Endothelial cell of hepatic sinusoid (primary cell): Measurements from ENCODE around the gene CACNB4.
"Not testable (repeated sequence)": the region's sequence is repeated elsewhere in the genome, so short reads cannot be mapped to it uniquely, and the experiment has no call there.

Experiments used
- in situ Hi-C: cut with HindIII; loops from 2 replicates; pipeline ENCODE4 v1.10.0; 2017; ENCODE audit warnings: low sequenced_read_pairs

CACNB4 gene

GRCh38 chr2:152025678-152026287 is 73.1 kb downstream of the CACNB4 start:
- in situ Hi-C loops: no loop called here

- in situ Hi-C loops: no loop called here
These were observed 74.4 kb downstream of the CACNB4 start for GRCh38 chr2:152024477-152024876.

- in situ Hi-C loops: no loop called here
These were observed 76.8 kb downstream of the CACNB4 start for GRCh38 chr2:152022090-152022489.

- in situ Hi-C loops: not testable (repeated sequence)
These were observed 77.8 kb downstream of the CACNB4 start for GRCh38 chr2:152021001-152021400.

- in situ Hi-C loops: no loop called here
These were observed 79.1 kb downstream of the CACNB4 start for GRCh38 chr2:152019732-152020131.

- in situ Hi-C loops: no loop called here
These were observed 82.4 kb downstream of the CACNB4 start for GRCh38 chr2:152016181-152017120.

GRCh38 chr2:152015552-152015951 is 83.3 kb downstream of the CACNB4 start:
- in situ Hi-C loops: no loop called here

- in situ Hi-C loops: no loop called here
These were observed 86.1 kb downstream of the CACNB4 start for GRCh38 chr2:152012697-152013096.

GRCh38 chr2:152011724-152012123 is 87.1 kb downstream of the CACNB4 start:
- in situ Hi-C loops: no loop called here

- in situ Hi-C loops: no loop called here
These were observed 93.2 kb downstream of the CACNB4 start for GRCh38 chr2:152005607-152006006.

GRCh38 chr2:152003283-152003682 is 95.6 kb downstream of the CACNB4 start:
- in situ Hi-C loops: not testable (repeated sequence)

- in situ Hi-C loops: no loop called here
These were observed 99.8 kb downstream of the CACNB4 start for GRCh38 chr2:151999053-151999452.

GRCh38 chr2:151996243-151997003 is 102.4 kb downstream of the CACNB4 start:
- in situ Hi-C loops: no loop called here

GRCh38 chr2:151995161-151995557 is 103.7 kb downstream of the CACNB4 start:
- in situ Hi-C loops: no loop called here

GRCh38 chr2:151994178-151994577 is 104.7 kb downstream of the CACNB4 start:
- in situ Hi-C loops: not testable (repeated sequence)

- in situ Hi-C loops: no loop called here
These were observed 107.8 kb downstream of the CACNB4 start for GRCh38 chr2:151991010-151991409.

- in situ Hi-C loops: no loop called here
These were observed 109.5 kb downstream of the CACNB4 start for GRCh38 chr2:151989378-151989777.

GRCh38 chr2:151987484-151987883 is 111.4 kb downstream of the CACNB4 start:
- in situ Hi-C loops: no loop called here

GRCh38 chr2:151984424-151985083 is 114.3 kb downstream of the CACNB4 start:
- in situ Hi-C loops: no loop called here

GRCh38 chr2:151983221-151983620 is 115.6 kb downstream of the CACNB4 start:
- in situ Hi-C loops: no loop called here

GRCh38 chr2:151981886-151982285 is 117.0 kb downstream of the CACNB4 start:
- in situ Hi-C loops: no loop called here
